Renal pelvis (tissue), 4 donors: Measurements from ENCODE around the gene LINC01488. TPM values are rescaled to one million over a fixed set of nuclear protein-coding genes. Genes with fewer than 3 reads are reported as not detected.

Experiments used
- DNase-seq: peaks from one replicate; pipeline ENCODE4 v3.0.0-alpha.2; 2013
- polyA plus RNA-seq, 3 donors: library from polyadenylated mRNA; unstranded; fragments of 120-200 nt; gene quantifications; one replicate each; pipeline ENCODE4 v1.2.1, GENCODE V29; 2013; ENCODE audit not compliant: insufficient read length in 3 of 3

Gene LINC01488
- polyA plus RNA-seq, 3 donors = 0.04 TPM; not detected in 2

- DNase-seq = no peak
Observed at GRCh38 chr11:69477086-69477485, 4.4 kb upstream of the LINC01488 start.

- no peak for DNase-seq
Observed at GRCh38 chr11:69479591-69480271, 1.7 kb upstream of the LINC01488 start.

GRCh38 chr11:69480547-69481392 is 693 bp upstream of the LINC01488 start:
- DNase-seq = no peak

GRCh38 chr11:69482322-69482721 is 859 bp downstream of the LINC01488 start:
- DNase-seq = no peak

GRCh38 chr11:69483170-69483569 is 1.7 kb downstream of the LINC01488 start:
- DNase-seq = no peak

- DNase-seq = no peak
Observed at GRCh38 chr11:69483691-69484426, 2.4 kb downstream of the LINC01488 start.

- DNase-seq = no peak
Observed at GRCh38 chr11:69484427-69485259, 3.2 kb downstream of the LINC01488 start.

- DNase-seq = no peak
Observed at GRCh38 chr11:69485337-69486041, 4.0 kb downstream of the LINC01488 start.

GRCh38 chr11:69486056-69486772 is 4.8 kb downstream of the LINC01488 start:
- no peak for DNase-seq

- DNase-seq = no peak
Observed at GRCh38 chr11:69486773-69487291, 5.4 kb downstream of the LINC01488 start.

- no peak for DNase-seq
Observed at GRCh38 chr11:69487391-69487790, 5.9 kb downstream of the LINC01488 start.

- DNase-seq = no peak
Observed at GRCh38 chr11:69487849-69488542, 6.5 kb downstream of the LINC01488 start.

GRCh38 chr11:69488543-69488940 is 7.1 kb downstream of the LINC01488 start:
- no peak for DNase-seq

- no peak for DNase-seq
Observed at GRCh38 chr11:69489031-69489745, 7.7 kb downstream of the LINC01488 start.

GRCh38 chr11:69489746-69490365 is 8.4 kb downstream of the LINC01488 start:
- DNase-seq = no peak

GRCh38 chr11:69490516-69490915 is 9.1 kb downstream of the LINC01488 start:
- DNase-seq = no peak

GRCh38 chr11:69491071-69492031 is 9.9 kb downstream of the LINC01488 start:
- no peak for DNase-seq
